K562 (cell line): ENCODE data around the gene HORMAD1. TPM values are rescaled to one million over a fixed set of nuclear protein-coding genes. Genes with fewer than 3 reads are reported as not detected.

Experiments
- ATF1 ChIP-seq, 2 experiments: fragments of 450-650 bp in 1 of 2; IDR thresholded peaks; 2 replicates each; pipeline ENCODE4 v1.6.1; 2016; ENCODE audit warnings: missing compliant biosample characterization in 1 of 2, missing genetic modification characterization in 1 of 2
- GTF2E2 ChIP-seq: fragments of 200-800 bp; sonication (Bioruptor generic); IDR thresholded peaks from 2 replicates; pipeline ENCODE4 v1.6.1; 2016; ENCODE audit warnings: missing genetic modification characterization, missing compliant biosample characterization
- PML ChIP-seq: IDR thresholded peaks from 2 replicates; pipeline ENCODE4 v1.6.1; 2012; ENCODE audit warnings: low read length, inconsistent platforms
- ZNF584 ChIP-seq: fragments of 200-800 bp; sonication (Bioruptor generic); IDR thresholded peaks from 2 replicates; pipeline ENCODE4 v1.6.1; 2016; ENCODE audit warnings: low read depth, mild to moderate bottlenecking, missing genetic modification characterization, missing compliant biosample characterization
- polyA plus RNA-seq, 8 experiments: library from polyadenylated mRNA; depleted of rRNA in 4 of 8; stranded (reverse) in 5 of 8; unstranded in 3 of 8; fragments of >200 nt; fragmentation: Nextera tagmentation in 2 of 8; fragmentation: Illumina TruSeq in 1 of 8; extraction: Ambion mirVana in 2 of 8; extraction: Trizol in 1 of 8; gene quantifications; 2 replicates each; pipeline versions ENCODE4 v1.2.1 to v1.2.3, GENCODE V29; 2011 to 2014; ENCODE audit warnings: inconsistent platforms in 1 of 8, missing spikeins in 1 of 8
- total RNA-seq, 7 experiments: library from RNA; depleted of rRNA in 6 of 7; stranded (reverse); fragments of >200 nt in 6 of 7; fragmentation: Illumina TruSeq in 2 of 7; extraction: Trizol in 2 of 7; gene quantifications; 2 replicates each; pipeline versions ENCODE4 v1.2.1 to v1.2.3, GENCODE V29; 2011 to 2021; ENCODE audit warnings: low replicate concordance in 1 of 7
- TF ChIP-seq, protein P1 (sequence below), 2 experiments: fragments of 450-650 bp in 1 of 2; sonication (generic) in 1 of 2; formaldehyde crosslinking in 1 of 2; IDR thresholded peaks; 2 replicates each; pipeline versions ENCODE4 v1.7.1 to v1.9.0; 2016 to 2022; ENCODE audit warnings: inconsistent platforms in 1 of 2, mild to moderate bottlenecking in 1 of 2, missing genetic modification reagents in 1 of 2
- TF ChIP-seq, protein P2 (sequence below): fragments of 450-650 bp; IDR thresholded peaks from 2 replicates; pipeline ENCODE4 v1.6.1; 2016; ENCODE audit warnings: borderline replicate concordance

HORMAD1 gene
- total and polyA plus RNA-seq, 9 of the 15 experiments (the other 6 are each of a cell fraction or from before 2014, with no cell fraction given), result not detected

GRCh38 chr1:150696162-150696561 is 24.5 kb downstream of the HORMAD1 start (continued):
- TF ChIP-seq, protein P1, sequence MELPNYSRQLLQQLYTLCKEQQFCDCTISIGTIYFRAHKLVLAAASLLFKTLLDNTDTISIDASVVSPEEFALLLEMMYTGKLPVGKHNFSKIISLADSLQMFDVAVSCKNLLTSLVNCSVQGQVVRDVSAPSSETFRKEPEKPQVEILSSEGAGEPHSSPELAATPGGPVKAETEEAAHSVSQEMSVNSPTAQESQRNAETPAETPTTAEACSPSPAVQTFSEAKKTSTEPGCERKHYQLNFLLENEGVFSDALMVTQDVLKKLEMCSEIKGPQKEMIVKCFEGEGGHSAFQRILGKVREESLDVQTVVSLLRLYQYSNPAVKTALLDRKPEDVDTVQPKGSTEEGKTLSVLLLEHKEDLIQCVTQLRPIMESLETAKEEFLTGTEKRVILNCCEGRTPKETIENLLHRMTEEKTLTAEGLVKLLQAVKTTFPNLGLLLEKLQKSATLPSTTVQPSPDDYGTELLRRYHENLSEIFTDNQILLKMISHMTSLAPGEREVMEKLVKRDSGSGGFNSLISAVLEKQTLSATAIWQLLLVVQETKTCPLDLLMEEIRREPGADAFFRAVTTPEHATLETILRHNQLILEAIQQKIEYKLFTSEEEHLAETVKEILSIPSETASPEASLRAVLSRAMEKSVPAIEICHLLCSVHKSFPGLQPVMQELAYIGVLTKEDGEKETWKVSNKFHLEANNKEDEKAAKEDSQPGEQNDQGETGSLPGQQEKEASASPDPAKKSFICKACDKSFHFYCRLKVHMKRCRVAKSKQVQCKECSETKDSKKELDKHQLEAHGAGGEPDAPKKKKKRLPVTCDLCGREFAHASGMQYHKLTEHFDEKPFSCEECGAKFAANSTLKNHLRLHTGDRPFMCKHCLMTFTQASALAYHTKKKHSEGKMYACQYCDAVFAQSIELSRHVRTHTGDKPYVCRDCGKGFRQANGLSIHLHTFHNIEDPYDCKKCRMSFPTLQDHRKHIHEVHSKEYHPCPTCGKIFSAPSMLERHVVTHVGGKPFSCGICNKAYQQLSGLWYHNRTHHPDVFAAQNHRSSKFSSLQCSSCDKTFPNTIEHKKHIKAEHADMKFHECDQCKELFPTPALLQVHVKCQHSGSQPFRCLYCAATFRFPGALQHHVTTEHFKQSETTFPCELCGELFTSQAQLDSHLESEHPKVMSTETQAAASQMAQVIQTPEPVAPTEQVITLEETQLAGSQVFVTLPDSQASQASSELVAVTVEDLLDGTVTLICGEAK (IDR thresholded peaks at IDR 0.05), result peak; percentile 89
- TF ChIP-seq, protein P1 (CRISPR knock-in tag; IDR thresholded peaks at IDR 0.05), result no peak
- no peak for TF ChIP-seq ZNF584 (CRISPR knock-in tag)
- TF ChIP-seq PML, result 0 out of 2 replicates have a peak, but pooled peaks have one; percentile 2
- TF ChIP-seq, protein P2, sequence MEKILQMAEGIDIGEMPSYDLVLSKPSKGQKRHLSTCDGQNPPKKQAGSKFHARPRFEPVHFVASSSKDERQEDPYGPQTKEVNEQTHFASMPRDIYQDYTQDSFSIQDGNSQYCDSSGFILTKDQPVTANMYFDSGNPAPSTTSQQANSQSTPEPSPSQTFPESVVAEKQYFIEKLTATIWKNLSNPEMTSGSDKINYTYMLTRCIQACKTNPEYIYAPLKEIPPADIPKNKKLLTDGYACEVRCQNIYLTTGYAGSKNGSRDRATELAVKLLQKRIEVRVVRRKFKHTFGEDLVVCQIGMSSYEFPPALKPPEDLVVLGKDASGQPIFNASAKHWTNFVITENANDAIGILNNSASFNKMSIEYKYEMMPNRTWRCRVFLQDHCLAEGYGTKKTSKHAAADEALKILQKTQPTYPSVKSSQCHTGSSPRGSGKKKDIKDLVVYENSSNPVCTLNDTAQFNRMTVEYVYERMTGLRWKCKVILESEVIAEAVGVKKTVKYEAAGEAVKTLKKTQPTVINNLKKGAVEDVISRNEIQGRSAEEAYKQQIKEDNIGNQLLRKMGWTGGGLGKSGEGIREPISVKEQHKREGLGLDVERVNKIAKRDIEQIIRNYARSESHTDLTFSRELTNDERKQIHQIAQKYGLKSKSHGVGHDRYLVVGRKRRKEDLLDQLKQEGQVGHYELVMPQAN, result peak; percentile 35; the same call in 1 of the 2 replicates
- TF ChIP-seq GTF2E2 (tag), result 0 out of 2 replicates have a peak, but pooled peaks have one; percentile 52
- TF ChIP-seq ATF1 (CRISPR knock-in tag; IDR thresholded peaks at IDR 0.05), result no peak
- TF ChIP-seq ATF1 (tag; IDR thresholded peaks at IDR 0.05), result no peak
